Neural progenitor cell (in vitro differentiated cells): ENCODE results near the gene CAPN2. TPM values are rescaled to one million over a fixed set of nuclear protein-coding genes. Genes with fewer than 3 reads are reported as not detected.

Experiments
- DNase-seq: peaks from one replicate; pipeline ENCODE4 v3.0.0-alpha.2; 2016; ENCODE audit warnings: low spot score
- H2AFZ ChIP-seq: fragments of 200-600 bp; sonication (generic); replicated peaks from 2 replicates; pipeline ENCODE4 v1.6.1; 2016; ENCODE audit warnings: antibody characterized with exemption
- H3F3A ChIP-seq: fragments of 200-600 bp; sonication (generic); 2 replicates; pipeline ENCODE4 v1.6.1; 2016; ENCODE audit warnings: antibody characterized with exemption, low read depth
- H3K27ac ChIP-seq: fragments of 200-600 bp; sonication (generic); 2 replicates; pipeline ENCODE4 v1.5.1; 2016; ENCODE audit warnings: mild to moderate bottlenecking
- H3K27me3 ChIP-seq: fragments of 200-600 bp; sonication (generic); 2 replicates; pipeline ENCODE4 v1.6.1; 2016; ENCODE audit warnings: mild to moderate bottlenecking, moderate library complexity
- H3K36me3 ChIP-seq: fragments of 200-600 bp; sonication (generic); 2 replicates; pipeline ENCODE4 v1.5.1; 2016
- H3K4me1 ChIP-seq: fragments of 200-600 bp; sonication (generic); 2 replicates; pipeline ENCODE4 v1.6.1; 2016; ENCODE audit warnings: mixed run types
- H3K4me2 ChIP-seq: fragments of 200-600 bp; sonication (generic); 2 replicates; pipeline ENCODE4 v1.6.1; 2016
- H3K4me3 ChIP-seq: fragments of 200-600 bp; sonication (generic); 2 replicates; pipeline ENCODE4 v1.5.1; 2016
- H3K79me2 ChIP-seq: fragments of 200-600 bp; sonication (generic); 2 replicates; pipeline ENCODE4 v1.6.1; 2016; ENCODE audit warnings: low read depth
- H3K9ac ChIP-seq: fragments of 200-600 bp; sonication (generic); 2 replicates; pipeline ENCODE4 v1.6.1; 2016
- H3K9me3 ChIP-seq: fragments of 200-600 bp; sonication (generic); 2 replicates; pipeline ENCODE4 v1.5.1; 2016; ENCODE audit warnings: low read depth
- H4K20me1 ChIP-seq: fragments of 200-600 bp; sonication (generic); 2 replicates; pipeline ENCODE4 v1.6.1; 2016; ENCODE audit warnings: low read depth
- H3K27ac Mint-ChIP-seq: 3 replicates; pipeline ENCODE4 v1.8.0; 2021; ENCODE audit warnings: mixed read lengths
- H3K27me3 Mint-ChIP-seq: 2 replicates; pipeline ENCODE4 v1.8.0; 2022; ENCODE audit warnings: low read depth, mild to moderate bottlenecking, inconsistent platforms, moderate library complexity, mixed read lengths; ENCODE audit not compliant: insufficient read depth
- H3K36me3 Mint-ChIP-seq: 3 replicates; pipeline ENCODE4 v1.8.0; 2021; ENCODE audit warnings: mixed read lengths
- H3K4me1 Mint-ChIP-seq: 3 replicates; pipeline ENCODE4 v1.8.0; 2021; ENCODE audit warnings: mixed read lengths
- H3K4me3 Mint-ChIP-seq: 3 replicates; pipeline ENCODE4 v1.8.0; 2021; ENCODE audit warnings: mild to moderate bottlenecking, moderate library complexity, mixed read lengths
- H3K9me3 Mint-ChIP-seq: 3 replicates; pipeline ENCODE4 v1.8.0; 2020; ENCODE audit warnings: mixed read lengths
- CTCF ChIP-seq: fragments of 200-600 bp; sonication (generic); IDR thresholded peaks from 2 replicates; pipeline ENCODE4 v1.5.1; 2017; ENCODE audit warnings: antibody characterized with exemption, mild to moderate bottlenecking
- EZH2 ChIP-seq: fragments of 200-600 bp; sonication (generic); IDR thresholded peaks from 2 replicates; pipeline ENCODE4 v1.6.1; 2017; ENCODE audit warnings: antibody characterized with exemption, mild to moderate bottlenecking, moderate library complexity
- EZH2phosphoT487 ChIP-seq: fragments of 200-600 bp; sonication (generic); IDR thresholded peaks from 2 replicates; pipeline ENCODE4 v1.6.1; 2017; ENCODE audit warnings: antibody characterized with exemption
- total RNA-seq: library from RNA; depleted of rRNA; stranded (reverse); fragments of >200 nt; gene quantifications from 2 replicates; pipeline ENCODE4 v1.2.3, GENCODE V29; 2015; ENCODE audit warnings: low replicate concordance

CAPN2 gene
- total RNA-seq, 1 donor from 2014 or later, result 61.7 TPM

- no peak for DNase-seq
- Histone ChIP-seq H2AFZ (peak overlapping the region; percentile 98), H3F3A (no peaks in the 10 kb centered on the region), H3K9ac (no peak overlapping the region), H3K4me1 (no peaks in the 10 kb centered on the region), H3K27ac (no peak overlapping the region), H4K20me1 (no peaks in the 10 kb centered on the region), H3K4me3 (no peak overlapping the region), H3K36me3 (no peaks in the 10 kb centered on the region), H3K27me3 (no peaks in the 10 kb centered on the region), H3K79me2 (no peaks in the 10 kb centered on the region), H3K4me2 (no peak overlapping the region), H3K9me3 (no peaks in the 10 kb centered on the region)
- Mint-ChIP-seq H3K27me3 (peaks cover 2% of the 10 kb centered on the region), H3K4me3 (no peak overlapping the region), H3K36me3 (no peaks in the 10 kb centered on the region), H3K9me3 (no peaks in the 10 kb centered on the region), H3K27ac (peak overlapping the region; percentile 20), H3K4me1 (peaks cover 10% of the 10 kb centered on the region)
- TF ChIP-seq EZH2 (no peak), CTCF (no peak), EZH2phosphoT487 (no peak)
Measured at GRCh38 chr1:223695941-223696340, 16.4 kb upstream of the CAPN2 start.

DNA sequence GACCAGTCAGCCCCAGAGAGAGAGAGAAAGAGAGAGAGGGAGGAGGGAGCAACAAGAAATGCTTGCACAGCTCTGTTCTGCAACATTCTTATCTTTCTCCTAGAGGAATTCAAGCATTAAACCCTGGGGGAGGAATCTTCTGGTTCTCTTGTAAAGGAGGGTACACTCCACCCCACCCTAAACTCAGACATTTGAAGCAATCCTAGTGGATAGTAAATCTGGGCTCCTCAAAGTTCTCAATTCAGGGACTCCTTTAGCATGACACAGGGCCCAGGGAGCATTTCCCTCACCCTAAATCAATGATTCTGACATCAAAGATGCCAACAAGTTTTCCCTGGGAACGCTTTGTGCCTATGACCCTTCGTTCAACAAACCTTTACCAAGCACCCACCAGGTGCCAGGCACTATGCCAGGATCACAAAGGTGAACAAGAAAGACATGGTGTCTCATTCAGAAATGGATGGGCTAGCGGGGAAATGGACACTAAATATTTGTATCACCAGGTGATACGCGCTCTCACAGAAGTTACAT is 11.9 kb upstream of the CAPN2 start:
- Mint-ChIP-seq H3K27ac (no peak overlapping the region), H3K36me3 (no peaks in the 10 kb centered on the region), H3K9me3 (no peaks in the 10 kb centered on the region), H3K27me3 (peaks cover 7% of the 10 kb centered on the region), H3K4me3 (no peak overlapping the region), H3K4me1 (peaks cover 22% of the 10 kb centered on the region)
- Histone ChIP-seq H2AFZ (no peak overlapping the region), H3K4me1 (no peaks in the 10 kb centered on the region), H3K27me3 (no peaks in the 10 kb centered on the region), H3K4me2 (no peak overlapping the region), H4K20me1 (no peaks in the 10 kb centered on the region), H3K4me3 (no peak overlapping the region), H3K79me2 (no peaks in the 10 kb centered on the region), H3K9me3 (no peaks in the 10 kb centered on the region), H3K36me3 (no peaks in the 10 kb centered on the region), H3K9ac (no peak overlapping the region), H3K27ac (no peak overlapping the region), H3F3A (no peaks in the 10 kb centered on the region)
- no peak for DNase-seq
- TF ChIP-seq EZH2phosphoT487 (no peak), CTCF (no peak), EZH2 (no peak)

DNA sequence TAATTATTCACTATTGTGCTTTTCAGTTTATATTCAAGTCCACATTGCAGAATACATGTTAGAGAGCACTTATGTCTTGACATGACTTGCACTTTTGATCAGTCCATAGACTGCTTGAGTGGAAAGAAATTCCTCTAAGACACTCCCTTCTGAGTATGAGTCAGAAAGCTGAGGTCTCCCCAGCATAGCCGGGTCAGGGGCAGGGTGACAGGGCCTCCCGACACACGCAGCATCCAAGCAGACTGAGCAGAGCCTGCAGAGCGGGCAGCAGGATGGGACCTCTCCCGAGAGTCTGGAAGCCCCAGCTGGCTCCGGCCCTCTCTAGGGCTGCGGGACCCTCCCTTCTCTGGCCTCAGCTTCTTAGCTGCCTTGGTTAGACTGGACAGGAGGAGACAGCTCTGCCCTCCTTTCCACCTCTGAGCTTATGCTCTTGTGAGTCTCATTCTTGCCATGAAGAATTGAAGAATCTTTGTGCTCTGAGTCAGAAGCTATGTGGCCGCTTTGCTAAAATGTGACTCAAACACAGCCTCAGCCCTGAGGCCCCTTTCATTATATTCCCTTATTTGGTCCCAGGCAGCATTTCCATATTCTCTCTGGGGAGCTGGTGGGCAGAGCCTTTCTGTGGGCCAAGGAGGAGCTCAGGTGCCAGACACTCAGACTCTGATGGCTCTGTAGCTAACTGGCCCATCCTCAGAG is 11.2 kb upstream of the CAPN2 start:
- Mint-ChIP-seq H3K4me3 (no peak overlapping the region), H3K4me1 (peaks cover 28% of the 10 kb centered on the region), H3K27me3 (peaks cover 10% of the 10 kb centered on the region), H3K9me3 (no peaks in the 10 kb centered on the region), H3K27ac (peak overlapping the region; percentile 62), H3K36me3 (no peaks in the 10 kb centered on the region)
- no peak for DNase-seq
- H3F3A ChIP-seq, result no peaks in the 10 kb centered on the region
- TF ChIP-seq EZH2phosphoT487 (no peak), EZH2 (no peak), CTCF (no peak)
- H3K79me2 ChIP-seq, result no peaks in the 10 kb centered on the region
- no peaks in the 10 kb centered on the region for H3K27me3 ChIP-seq
- no peak overlapping the region for H3K4me2 ChIP-seq
- H4K20me1 ChIP-seq, result no peaks in the 10 kb centered on the region
- no peak overlapping the region for H3K9ac ChIP-seq
- no peak overlapping the region for H3K4me3 ChIP-seq
- H3K36me3 ChIP-seq, result no peaks in the 10 kb centered on the region
- no peaks in the 10 kb centered on the region for H3K9me3 ChIP-seq
- no peaks in the 10 kb centered on the region for H3K4me1 ChIP-seq
- no peak overlapping the region for H3K27ac ChIP-seq
- no peak overlapping the region for H2AFZ ChIP-seq
